ENCODE results near the gene SPATA45.

The SPATA45 gene

DNA sequence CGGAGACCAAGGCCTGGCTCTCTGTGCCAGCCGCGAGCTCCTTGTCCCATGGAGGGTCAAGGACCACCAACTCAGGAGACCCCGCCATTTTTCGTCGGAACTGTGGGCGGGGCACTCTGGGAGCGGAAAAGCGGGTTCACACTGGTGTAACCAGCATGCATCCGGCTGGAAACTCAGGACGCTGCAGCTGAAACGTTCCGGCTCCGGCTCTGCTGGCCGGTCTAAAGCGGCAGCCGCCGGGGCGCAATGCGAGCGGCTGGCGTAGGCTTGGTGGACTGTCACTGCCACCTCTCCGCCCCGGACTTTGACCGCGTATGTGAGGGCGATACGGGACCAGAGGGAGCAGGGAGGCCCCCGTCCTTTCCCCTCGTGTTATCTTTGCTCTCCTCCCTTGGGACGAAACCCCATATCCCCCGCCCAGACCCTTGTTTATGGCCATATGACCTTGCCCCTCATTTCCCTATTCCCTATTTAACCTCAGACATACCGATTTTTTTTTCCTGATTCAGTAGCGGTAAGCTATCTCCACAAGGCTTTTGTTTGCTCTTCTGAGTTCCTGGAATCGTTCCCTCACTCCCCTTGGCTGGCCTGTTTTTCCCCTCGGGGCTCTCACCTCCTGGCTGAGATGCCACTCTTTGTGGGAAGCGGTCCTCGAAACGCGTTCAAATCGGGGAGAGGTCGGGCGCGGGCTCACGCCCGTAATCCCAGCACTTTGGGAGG is 55.6 kb downstream of the SPATA45 start, which contains the start of the genes NSL1 and TATDN3:
Gene NSL1 (minus strand): TSS at position 102 of the 720 bp plus-strand sequence. CDS start 14 bp downstream, at position 88.
Gene TATDN3 (plus strand): TSS at position 219 of the 720 bp plus-strand sequence. CDS start 28 bp downstream, at position 247.
- Mint-ChIP-seq H3K4me1 (peaks cover 19% of the 10 kb centered on the region), H3K27me3 (ENCODE audit: low read depth) (no peaks in the 10 kb centered on the region), H3K36me3 (ENCODE audit: low read depth) (peaks cover 12% of the 10 kb centered on the region), H3K9me3 (no peaks in the 10 kb centered on the region), H3K27ac (peak within 1 kb of the TSS; percentile 84 to 96 (median 94)), H3K4me3 (peak within 1 kb of the TSS; percentile 94 to 98 (median 96))
- TF ChIP-seq, protein P1, sequence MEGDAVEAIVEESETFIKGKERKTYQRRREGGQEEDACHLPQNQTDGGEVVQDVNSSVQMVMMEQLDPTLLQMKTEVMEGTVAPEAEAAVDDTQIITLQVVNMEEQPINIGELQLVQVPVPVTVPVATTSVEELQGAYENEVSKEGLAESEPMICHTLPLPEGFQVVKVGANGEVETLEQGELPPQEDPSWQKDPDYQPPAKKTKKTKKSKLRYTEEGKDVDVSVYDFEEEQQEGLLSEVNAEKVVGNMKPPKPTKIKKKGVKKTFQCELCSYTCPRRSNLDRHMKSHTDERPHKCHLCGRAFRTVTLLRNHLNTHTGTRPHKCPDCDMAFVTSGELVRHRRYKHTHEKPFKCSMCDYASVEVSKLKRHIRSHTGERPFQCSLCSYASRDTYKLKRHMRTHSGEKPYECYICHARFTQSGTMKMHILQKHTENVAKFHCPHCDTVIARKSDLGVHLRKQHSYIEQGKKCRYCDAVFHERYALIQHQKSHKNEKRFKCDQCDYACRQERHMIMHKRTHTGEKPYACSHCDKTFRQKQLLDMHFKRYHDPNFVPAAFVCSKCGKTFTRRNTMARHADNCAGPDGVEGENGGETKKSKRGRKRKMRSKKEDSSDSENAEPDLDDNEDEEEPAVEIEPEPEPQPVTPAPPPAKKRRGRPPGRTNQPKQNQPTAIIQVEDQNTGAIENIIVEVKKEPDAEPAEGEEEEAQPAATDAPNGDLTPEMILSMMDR (IDR thresholded peaks at IDR 0.05; ENCODE audit: unreplicated experiment in 3 of 3): no peak

- H3K4me1 Mint-ChIP-seq: peaks cover 19% of the 10 kb centered on the region
- H3K9me3 Mint-ChIP-seq: no peaks in the 10 kb centered on the region
- no peaks in the 10 kb centered on the region for H3K27me3 Mint-ChIP-seq (ENCODE audit: low read depth)
- peak overlapping the region; percentile 94 to 98 (median 96) for H3K4me3 Mint-ChIP-seq
- peaks cover 12% of the 10 kb centered on the region for H3K36me3 Mint-ChIP-seq (ENCODE audit: low read depth)
- TF ChIP-seq, protein P1 (IDR thresholded peaks at IDR 0.05; ENCODE audit: unreplicated experiment in 3 of 3): no peak
- peak overlapping the region; percentile 84 to 96 (median 94) for H3K27ac Mint-ChIP-seq
These were observed 56.2 kb downstream of the SPATA45 start for GRCh38 chr1:212791261-212791675.

- TF ChIP-seq, protein P1 (IDR thresholded peaks at IDR 0.05; ENCODE audit: unreplicated experiment in 3 of 3): no peak
- Mint-ChIP-seq H3K4me1 (peaks cover 9% of the 10 kb centered on the region), H3K4me3 (no peak overlapping the region), H3K36me3 (ENCODE audit: low read depth) (peaks cover 45% of the 10 kb centered on the region), H3K9me3 (no peaks in the 10 kb centered on the region), H3K27ac (no peak overlapping the region), H3K27me3 (ENCODE audit: low read depth) (no peaks in the 10 kb centered on the region)
These were observed 61.6 kb downstream of the SPATA45 start for GRCh38 chr1:212785871-212786270.

- TF ChIP-seq, protein P1 (IDR thresholded peaks at IDR 0.05; ENCODE audit: unreplicated experiment in 3 of 3): no peak
- no peak overlapping the region for H3K4me3 Mint-ChIP-seq
- no peaks in the 10 kb centered on the region for H3K27me3 Mint-ChIP-seq (ENCODE audit: low read depth)
- H3K27ac Mint-ChIP-seq: no peak overlapping the region
- peaks cover 50% of the 10 kb centered on the region for H3K36me3 Mint-ChIP-seq (ENCODE audit: low read depth)
- peaks cover 5% of the 10 kb centered on the region for H3K4me1 Mint-ChIP-seq
- H3K9me3 Mint-ChIP-seq: no peaks in the 10 kb centered on the region
These were observed 63.5 kb downstream of the SPATA45 start for GRCh38 chr1:212783976-212784375.

- Mint-ChIP-seq H3K9me3 (peaks cover 7% of the 10 kb centered on the region), H3K27ac (no peak overlapping the region), H3K36me3 (ENCODE audit: low read depth) (peaks cover 61% of the 10 kb centered on the region), H3K4me3 (no peak overlapping the region), H3K27me3 (ENCODE audit: low read depth) (no peaks in the 10 kb centered on the region), H3K4me1 (no peaks in the 10 kb centered on the region)
- TF ChIP-seq, protein P1 (IDR thresholded peaks at IDR 0.05; ENCODE audit: unreplicated experiment in 3 of 3): peak; percentile 54 to 78 (median 62)
These were observed 64.9 kb downstream of the SPATA45 start for GRCh38 chr1:212782422-212783154.

Measured in nephron (organoid).